ENCODE results near the gene PHOSPHO1.

The PHOSPHO1 gene

GRCh38 chr17:49242813-49243212 is 12.2 kb upstream of the PHOSPHO1 start:
- DNase-seq (ENCODE audit: low spot score): no peak

DNA sequence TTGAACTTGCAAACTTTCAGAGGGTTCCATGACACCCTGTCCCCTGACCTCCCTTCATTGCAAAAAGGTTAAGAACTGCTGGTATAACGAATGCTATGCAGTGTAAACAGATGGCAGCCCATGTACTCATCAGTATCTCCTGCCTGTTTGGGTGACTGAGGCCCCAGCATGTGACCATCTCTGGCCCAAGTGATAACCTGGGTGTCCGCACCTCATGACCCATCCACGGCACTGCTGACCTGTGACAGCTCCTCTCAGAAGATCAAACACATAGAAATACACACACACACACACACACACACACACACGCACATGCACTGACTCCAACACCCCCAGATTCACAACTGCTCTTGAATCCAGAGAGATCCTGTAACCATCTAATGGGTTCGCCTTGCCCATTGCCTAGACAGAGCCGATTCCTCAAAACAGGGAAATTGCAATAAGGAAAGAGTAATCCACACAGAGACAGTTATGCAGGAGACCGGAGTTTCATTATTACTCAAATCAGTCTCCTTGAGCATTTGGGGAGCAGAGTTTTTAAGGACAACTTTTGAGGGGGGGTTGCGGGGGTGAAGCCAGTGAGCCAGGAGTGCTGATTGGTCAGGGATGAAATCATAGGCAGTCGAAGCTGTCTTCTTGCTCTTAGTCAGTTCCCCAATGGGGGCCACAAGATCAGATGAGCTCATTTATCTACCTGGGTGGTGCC is 11.3 kb upstream of the PHOSPHO1 start:
- DNase-seq (ENCODE audit: low spot score): no peak

GRCh38 chr17:49241040-49241439 is 10.5 kb upstream of the PHOSPHO1 start:
- DNase-seq (ENCODE audit: low spot score): no peak

DNA sequence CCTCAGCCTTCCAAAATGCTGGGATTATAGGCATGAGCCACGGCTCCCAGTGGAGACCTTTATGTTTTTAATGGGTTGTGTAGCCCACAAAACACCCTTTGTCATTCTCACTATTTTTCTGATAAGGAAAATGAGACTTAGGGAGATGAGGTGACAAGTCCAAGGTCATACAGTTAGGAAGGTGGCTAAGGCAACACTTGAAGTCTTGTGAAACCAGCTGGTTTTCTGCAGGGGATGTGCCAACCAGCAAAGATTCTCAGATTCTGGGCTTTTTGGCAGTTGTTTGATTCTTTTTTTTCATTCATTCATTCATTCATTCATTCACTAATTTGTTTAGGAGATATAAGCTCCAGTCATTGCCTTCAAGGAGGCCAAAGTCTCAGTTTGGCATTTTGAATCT is 10.0 kb upstream of the PHOSPHO1 start:
- DNase-seq (ENCODE audit: low spot score): no peak

DNA sequence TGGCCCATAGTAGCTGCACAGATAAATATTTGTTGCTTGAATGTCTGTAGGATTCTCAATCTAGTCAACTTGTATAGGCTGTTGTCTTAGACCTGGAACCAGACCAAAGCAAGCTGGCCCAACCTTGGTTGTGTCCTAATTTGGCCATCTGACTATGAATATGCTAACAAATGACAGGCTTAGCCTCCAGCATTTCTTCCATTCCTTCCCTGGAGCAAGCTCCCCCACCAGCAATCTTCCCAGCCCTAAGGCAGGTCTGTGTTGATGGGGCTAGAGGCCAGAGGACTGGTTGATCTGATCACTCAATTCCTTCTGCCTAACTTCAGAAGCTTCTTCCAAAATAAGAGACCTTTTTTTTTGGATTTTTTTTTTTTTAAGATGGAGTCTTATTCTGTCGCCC is 9.4 kb upstream of the PHOSPHO1 start:
- DNase-seq (ENCODE audit: low spot score): no peak

GRCh38 chr17:49235896-49236295 is 5.3 kb upstream of the PHOSPHO1 start:
- DNase-seq (ENCODE audit: low spot score): no peak

DNA sequence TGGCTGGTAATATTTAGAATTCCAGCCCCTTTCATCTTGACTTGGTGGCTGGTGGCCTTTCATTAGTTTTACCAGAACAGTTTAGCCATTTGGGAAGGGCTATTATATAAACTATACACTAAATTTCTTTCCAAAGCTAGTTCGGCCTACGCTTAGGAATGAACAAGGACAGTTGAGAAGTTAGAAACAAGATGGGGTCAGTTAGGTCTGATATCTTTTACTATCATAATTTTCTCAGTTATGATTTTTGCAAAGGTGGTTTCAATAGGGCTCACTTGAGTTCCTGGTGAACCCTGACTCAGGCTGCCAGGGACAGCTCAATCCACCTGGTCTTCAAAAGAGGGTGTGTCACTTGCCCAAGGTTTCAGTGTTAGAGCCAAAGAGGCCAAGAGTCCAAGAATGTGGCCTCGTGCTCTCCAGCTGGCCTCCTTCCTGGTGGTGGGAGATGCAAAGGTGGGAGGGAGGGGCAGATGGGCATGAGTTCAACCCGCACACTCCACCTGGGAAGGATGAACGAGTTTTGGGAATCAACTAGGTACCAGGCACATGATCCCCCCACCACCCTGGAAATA is 4.0 kb upstream of the PHOSPHO1 start:
- no peak for DNase-seq (ENCODE audit: low spot score)

DNA sequence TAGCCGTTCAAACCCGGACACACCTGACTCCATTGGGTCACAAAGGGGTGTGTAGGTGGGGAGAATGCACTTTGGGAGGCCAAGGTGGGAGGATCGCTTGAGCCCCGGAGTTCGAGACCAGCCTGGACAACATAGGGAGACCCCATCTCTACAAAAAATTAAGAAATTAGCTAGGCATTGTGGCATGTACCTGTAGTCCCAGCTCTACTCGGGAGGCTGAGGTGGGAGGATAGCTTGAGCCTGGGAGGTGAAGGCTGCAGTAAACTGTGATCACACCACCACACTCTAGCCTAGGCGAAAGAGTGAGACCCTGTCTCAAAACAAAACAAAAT is 942 bp upstream of the PHOSPHO1 start:
- no peak for DNase-seq (ENCODE audit: low spot score)

- DNase-seq (ENCODE audit: low spot score): no peak
Observed at GRCh38 chr17:49229805-49230600, 584 bp downstream of the PHOSPHO1 start.

GRCh38 chr17:49229076-49229804 is 1.3 kb downstream of the PHOSPHO1 start:
- no peak for DNase-seq (ENCODE audit: low spot score)

GRCh38 chr17:49227436-49228261 is 2.9 kb downstream of the PHOSPHO1 start:
- peak; percentile 78 for DNase-seq (ENCODE audit: low spot score)

DNA sequence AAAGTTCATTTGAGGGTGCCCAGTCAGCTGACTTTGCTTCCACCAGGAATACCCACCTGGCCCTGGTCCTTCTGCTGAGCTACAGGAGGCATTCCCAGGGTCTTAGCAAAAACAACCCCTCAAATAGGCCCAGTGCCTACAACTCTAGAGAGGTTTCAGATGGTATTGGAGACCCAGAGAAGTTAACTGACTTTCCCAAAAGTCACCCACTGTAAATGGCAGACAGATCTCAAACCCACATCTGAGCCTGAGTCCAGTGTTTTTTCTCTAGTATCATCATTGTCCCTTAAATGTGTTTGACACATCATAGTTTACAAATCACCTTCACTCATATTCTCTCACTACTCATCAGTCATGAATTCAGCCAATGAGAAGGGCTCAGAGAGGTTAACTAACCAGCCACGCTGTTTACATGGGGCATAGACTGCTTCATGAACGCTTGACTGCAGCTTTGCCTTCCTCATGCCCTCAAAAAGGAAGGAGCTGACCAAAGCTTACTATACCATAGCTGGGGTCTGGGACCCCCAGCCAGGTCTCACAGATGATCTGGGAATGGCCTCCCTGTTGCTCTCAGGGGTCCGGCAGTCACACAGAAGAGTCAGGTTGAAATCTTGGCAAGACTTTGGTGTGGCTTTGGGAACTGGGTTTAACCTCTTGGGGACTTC is 3.7 kb downstream of the PHOSPHO1 start:
- DNase-seq (ENCODE audit: low spot score): no peak

DNA sequence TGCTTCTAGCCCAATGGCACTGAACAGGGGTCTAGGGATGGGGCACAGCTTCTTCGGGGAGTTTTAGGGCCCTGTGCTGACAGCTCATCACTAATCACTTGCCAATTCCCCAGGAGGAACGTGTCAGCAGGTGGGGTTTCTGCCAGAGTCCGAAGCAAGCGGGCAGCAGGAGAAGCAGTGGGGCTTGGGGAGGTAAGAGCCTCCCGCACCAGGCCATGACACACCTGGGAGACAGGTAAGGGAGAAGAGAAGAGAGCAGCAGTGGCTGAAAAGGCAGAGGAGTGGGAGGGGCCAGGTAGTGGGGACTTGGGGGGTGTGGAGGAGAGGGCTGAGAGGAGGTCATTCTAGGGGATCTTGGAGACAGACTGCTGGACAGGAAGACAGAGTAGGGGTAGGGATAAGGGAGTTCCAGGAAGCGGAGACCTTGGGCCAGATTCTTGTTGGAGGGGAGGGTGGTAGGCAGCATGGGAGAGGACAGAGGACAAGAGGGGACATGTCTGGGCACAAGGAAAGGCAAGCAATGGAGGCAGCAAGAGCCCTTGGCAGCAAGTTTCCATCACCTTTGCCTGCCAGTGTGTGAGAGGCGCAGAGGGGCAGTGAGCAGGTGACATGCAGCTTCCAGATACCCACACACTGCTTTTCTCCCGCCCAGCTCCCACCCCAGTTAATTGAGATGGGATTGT is 4.9 kb downstream of the PHOSPHO1 start:
- no peak for DNase-seq (ENCODE audit: low spot score)

- no peak for DNase-seq (ENCODE audit: low spot score)
Observed at GRCh38 chr17:49224997-49225337, 5.6 kb downstream of the PHOSPHO1 start.

DNA sequence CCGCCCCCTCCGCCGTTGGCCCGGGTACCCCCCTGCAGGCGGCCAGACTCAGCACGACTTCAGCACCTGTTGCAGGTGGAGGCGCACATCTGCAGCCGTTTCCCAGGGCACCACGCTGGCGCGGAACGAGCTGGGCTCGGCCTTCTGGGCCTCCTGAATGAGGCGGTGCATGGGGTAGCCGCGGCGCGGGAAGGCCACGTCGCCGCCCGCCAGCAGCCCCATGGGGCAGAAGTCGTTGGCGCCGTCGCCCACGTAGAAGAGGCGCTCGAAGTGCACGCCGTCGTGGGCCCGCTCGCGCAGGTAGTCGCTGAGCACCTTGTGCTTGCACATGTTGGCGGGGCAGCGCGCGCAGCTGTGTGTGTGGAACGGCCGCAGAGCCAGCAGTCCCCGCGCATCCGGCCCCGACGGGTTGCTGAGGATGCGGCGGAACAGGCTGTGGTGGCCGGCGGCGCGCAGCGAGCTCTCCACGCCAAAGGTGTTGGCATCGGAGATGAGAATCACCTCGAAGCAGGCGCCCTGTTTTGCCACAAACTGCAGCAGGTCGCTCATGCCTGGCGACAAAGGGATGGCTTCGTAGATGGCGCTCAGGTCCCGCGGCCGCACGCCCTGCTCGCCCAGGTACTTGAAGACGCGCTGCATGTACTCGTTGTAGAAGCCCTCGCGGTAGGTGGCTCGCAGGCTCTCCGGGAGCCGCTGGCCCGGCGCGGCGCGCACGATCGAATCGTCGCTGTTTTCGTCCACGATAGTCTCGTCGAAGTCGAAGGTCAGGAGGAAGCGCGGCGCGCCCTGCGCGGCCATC is 6.2 kb downstream of the PHOSPHO1 start:
- DNase-seq (ENCODE audit: low spot score): peak; percentile 31

DNA sequence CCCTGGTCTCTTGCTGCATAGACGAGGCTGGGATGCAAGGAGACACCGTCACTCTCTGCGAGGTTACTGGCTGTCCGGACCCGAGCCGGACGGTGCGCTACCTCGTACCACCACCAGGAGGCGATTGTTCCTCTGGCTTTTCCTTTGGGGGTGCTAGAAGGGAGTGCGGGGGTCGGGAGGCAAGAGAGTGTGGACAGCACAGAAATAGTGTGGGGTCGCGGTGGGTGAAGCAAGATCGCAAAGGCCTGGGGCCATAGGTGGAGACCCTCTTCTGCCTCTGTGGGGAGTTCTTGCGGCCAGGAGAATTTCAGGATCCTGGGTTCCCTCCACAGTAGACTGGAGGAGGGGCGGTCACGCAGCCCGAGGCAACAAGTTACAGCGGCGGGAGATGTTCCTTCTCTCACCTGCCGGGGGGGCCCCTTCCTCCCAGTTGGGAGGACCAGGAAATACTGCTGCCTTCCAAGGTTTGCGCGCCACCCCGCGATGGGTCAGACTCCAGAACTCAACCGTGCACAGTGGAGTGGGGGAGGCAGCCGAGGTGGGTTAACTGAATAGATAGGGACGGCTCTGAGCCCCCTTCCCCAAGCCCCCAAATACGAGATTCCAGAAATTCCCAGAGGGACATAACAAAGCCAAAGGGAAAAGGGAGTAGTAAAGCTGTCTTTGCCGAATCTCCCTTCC is 6.9 kb downstream of the PHOSPHO1 start:
- peak; percentile 68 for DNase-seq (ENCODE audit: low spot score)

- DNase-seq (ENCODE audit: low spot score): no peak
Observed at GRCh38 chr17:49223168-49223516, 7.4 kb downstream of the PHOSPHO1 start.

GRCh38 chr17:49219987-49220386 is 10.6 kb downstream of the PHOSPHO1 start:
- no peak for DNase-seq (ENCODE audit: low spot score)

All from activated CD4-positive, alpha-beta T cell treated with anti-CD3 and anti-CD28 coated beads, Interleukin-2, Interleukin-4, amounts not matched to agents 100 ng/mL and 50 ng/mL, durations not matched to agents 16 hours and 8 hours (primary cell).